KBM-7 (cell line): ENCODE results near the gene PAXX.
"Not testable (repeated sequence)": the region's sequence is repeated elsewhere in the genome, so short reads cannot be mapped to it uniquely, and the experiment has no call there.

ENCODE experiments used
- DNase-seq: peaks from one replicate; pipeline ENCODE4 v3.0.0-alpha.2; 2015
- in situ Hi-C: fragments of 300-500 bp; cut with MboI; formaldehyde crosslinking; loops from 2 replicates; pipeline ENCODE4 v1.14.3; 2020; ENCODE audit warnings: low sequenced_read_pairs, low pct_unique_long_range_greater_than_20kb, mixed read lengths

Gene PAXX

DNA sequence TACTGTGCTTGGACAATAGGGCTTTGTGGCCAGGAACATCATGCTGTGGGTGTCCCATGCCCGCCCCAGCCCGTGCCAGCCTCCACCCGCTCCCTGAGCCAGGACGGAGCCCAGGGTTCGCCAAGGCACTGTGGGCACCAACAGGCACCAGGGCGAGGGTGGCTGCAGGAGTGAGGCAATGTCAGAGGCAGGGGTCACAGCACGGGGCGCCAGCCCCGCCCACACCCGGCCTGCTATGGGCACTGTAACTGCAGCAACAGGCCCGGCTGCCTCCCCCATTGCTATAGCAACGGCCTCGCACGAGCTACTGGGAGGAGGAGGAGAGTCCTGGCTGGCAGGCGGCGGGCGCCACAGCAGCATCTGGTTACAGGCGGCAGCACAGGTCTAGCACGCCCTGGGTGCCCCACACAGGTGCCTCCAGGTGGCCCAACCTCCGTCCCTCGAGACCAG, 33.3 kb downstream of the PAXX start:
- in situ Hi-C loops, result no loop called here
- no peak for DNase-seq

DNA sequence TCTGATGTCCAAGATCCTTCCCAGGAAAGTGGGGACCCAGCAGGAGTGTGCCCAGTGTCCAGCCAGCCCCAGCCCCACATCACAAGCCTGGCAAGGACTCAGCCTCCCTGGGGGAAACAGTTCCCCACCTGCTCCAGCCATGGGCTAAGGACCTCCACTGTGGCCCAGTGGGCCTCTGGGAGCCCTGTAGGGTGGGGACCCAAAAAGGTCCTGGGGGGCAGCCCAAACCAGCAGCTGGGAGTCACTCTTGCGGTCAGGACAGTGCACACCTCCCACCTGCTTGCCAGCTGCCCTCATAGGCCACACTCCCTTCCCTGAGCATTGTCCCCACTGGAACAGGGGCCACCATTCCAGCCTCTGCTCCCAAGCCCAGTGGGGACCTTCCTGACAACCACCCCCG, 34.2 kb downstream of the PAXX start:
- no peak for DNase-seq
- in situ Hi-C loops, result no loop called here

DNA sequence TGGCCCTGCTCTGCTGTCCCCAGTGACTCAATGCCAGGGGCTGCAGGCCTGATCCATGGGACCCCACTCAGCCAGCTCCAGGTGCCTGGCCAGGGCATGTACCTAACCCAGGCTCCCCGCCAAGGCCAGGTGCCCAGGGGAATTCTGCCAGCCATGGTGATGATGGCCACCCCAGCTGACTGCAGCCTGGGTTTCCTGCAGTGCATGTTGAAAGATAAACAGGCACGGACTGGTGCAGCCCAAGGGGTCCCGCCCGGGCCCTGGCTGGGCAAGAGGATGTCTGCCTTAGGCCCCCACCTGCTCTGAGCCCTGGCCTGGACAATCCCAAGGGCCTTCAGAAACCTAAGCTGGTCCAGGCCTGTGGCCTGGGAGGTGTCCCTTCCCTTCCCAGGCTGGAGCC, 34.6 kb downstream of the PAXX start:
- no peak for DNase-seq
- in situ Hi-C loops, result no loop called here

DNA sequence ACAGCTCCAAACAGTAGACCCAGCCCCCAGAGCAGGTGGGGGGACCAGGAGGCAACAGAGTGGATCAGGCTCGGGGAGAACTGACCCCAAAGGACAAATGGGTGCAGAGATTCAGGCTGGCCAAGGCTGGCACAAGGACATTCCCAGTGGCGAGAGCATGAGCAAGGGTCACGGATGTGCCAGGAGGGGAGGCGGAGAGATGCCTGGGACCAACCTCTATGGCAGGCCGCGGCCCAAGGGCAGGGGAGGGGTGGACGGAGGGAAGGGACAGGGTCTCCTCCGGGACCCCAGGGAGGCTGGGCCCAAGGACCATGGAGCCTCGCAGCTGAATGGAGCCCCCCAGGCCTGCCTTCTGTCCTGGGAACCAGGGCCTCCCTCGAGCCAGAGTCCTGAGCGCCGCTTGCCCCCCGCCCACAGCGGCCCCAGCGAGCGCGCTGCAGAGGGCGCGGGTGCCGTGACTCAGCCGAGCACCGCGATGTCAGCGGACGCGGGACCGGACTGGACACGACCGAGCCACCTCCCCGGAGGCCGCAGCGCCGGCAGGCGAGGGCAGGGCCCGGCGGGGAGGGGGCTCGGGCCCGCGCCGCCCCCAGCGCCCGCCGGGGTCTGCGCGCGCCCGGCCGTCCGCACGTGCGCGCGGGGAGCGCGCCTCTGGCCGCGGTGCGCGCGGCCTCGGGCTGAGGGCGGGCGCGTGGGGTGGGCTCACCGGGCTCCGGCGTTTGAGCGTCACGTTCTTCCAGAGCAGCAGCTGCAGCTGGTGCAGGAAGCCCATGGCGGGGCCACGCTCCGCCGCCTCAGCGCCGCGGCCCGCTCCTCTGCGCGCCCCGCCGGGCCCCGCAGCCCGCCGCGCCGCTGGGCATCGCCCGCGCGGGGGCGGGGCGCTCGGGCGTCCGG, 35.4 kb downstream of the PAXX start, which contains the start of gene ABCA2:
Gene ABCA2 (minus strand): TSS at position 869 of the 894 bp plus-strand sequence. CDS start 97 bp downstream, at position 772.
- no peak for DNase-seq
- in situ Hi-C loops, result no loop called here

DNA sequence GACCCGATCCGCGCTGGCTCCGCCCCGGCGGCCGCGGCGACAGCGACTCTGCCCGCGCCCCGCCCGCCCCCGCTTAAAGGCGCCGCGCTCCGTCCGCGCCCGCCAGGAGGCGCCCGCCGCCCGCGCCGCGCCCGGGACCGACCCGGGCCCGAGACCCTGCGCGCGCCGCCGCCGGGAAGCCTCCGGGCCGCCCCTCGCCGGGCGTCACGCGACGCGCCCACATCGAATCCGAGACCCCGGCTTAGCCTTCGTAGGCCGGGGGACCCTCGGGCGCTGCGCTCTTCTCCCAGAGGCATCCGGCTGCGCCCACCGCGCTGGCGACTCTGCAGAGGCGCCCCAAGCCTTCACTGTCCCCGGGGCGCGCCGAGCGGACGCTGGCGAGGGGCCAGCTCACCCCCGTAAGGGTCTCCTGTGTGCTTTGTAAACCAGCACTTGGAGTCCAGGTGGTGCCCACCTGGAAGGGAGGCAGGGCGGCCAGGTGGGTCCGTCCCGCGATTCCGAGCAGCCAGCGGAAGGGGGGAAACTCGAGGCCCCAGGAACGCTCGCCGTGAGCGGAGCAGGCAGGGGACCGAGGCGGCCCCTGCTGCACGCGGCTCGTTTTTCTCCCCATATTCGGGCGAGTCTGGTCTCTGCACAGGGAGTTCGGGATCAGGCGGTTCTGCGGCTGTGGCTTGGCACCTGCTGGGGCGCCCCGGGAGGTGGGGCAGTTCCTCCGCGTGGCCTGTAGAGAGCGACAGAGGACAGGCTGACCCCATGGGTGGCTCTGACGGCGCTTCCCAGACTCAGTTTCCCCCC, 36.2 kb downstream of the PAXX start:
- peak; percentile 77 for DNase-seq
- in situ Hi-C loops, result no loop called here

DNA sequence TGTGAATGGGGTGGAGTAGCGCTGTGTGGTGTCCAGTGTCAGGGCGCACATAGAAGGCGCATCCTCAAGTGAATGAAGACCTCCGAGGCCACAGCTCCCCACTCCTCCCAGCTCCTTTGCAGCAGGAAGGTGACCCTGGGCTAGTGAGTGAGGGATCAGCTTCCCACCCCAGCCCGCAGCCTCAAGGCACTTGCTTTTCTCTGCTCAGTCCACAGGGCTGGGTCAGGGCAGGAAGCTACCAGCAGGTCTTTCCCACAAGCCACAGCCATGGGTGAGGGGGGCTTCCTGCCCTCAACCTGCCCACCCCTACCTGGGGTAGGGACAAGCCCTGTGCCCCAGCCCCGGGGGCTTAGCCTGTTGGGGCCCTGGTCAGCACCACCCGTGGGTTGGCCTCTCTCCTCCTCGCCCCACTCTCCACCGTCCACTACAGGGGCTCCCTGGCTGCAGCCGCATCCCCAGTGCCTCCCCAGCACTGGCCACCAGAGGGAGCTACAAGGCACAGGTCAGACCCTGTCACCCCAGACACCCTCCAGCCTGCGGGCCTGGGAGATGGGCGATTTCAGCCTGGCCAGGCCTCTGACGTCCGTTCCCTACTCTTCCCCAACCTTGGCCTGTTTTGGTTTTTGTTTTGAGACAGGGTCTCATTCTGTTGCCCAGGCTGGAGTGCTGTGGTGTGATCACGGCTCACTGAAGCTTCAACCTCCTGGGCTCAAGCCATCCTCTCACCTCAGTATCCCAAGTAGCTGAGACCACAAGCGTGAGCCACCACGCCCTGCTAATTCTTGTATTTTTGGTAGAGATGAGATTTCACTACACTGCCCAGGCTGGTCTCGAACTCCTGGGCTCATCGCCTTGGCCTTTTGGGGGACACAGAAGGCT, 37.1 kb downstream of the PAXX start:
- DNase-seq, result peak; percentile 88
- in situ Hi-C loops, result no loop called here

DNA sequence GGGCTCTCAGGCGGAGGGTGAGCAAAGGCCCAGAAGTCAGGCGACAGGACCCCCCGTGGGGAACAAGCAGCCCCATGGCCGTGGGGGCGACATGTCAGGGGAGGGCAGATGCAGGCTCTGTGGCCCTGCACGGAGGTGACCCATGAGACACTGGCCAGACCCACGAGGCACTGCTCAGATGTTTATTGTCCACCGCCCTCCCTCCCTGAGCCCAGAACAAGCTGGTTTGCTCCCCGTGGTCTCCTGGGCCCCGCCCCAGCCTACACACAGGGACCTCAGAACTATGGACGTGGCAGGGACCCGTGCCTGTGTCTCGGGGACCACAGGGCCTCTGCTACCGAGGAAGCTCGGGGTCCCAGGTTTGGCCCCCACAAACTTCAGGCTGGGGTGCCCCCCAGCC, 37.8 kb downstream of the PAXX start:
- in situ Hi-C loops, result no loop called here
- DNase-seq, result no peak

DNA sequence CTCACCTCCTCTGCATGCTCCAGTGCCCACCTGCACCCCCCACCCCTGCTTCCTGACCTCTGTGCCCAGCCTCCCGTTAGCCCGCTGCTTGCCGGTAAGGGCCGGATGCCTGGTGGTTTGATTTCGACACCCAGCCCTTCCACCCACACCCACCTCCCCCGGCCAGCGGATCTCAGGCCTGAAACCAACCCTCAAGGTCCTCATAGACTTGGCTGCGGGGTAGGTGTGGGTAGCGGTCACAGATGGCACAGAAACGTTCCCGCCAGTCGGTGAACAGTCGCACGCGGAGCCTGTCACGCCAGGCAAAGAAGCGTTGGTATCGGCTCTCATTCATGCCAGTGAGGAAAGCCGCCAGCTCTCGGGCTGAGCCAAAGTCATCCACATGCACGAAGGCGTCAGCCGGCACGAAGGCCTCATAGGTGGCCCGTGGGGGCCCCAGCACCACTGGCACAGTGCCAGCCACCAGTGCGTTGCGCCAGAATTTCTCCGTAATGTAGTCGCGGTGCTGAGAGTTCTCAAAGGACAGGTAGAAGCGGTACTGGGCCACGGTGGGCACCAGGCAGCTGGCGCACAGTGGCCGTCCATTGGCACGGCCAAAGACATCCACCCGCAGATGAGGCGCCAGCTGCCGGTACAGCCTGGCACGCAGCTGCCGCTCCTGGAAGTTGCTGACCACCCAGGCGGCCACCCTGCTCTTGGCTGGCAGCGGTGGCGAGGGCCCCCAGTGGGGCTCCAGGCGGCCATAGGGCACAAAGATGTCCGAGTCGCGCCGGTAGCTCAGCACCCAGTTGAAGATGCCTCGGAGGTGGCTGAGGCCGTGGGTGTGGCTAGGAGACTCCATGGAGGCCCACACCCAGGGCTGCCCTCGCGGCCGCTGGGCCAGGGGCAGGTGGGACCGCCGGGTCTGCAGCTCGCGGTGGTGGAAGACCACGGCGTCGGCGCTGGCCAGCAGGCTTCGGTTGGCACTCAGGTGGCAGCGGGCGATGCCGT, 38.6 kb downstream of the PAXX start:
- in situ Hi-C loops, result no loop called here
- DNase-seq, result peak; percentile 96

DNA sequence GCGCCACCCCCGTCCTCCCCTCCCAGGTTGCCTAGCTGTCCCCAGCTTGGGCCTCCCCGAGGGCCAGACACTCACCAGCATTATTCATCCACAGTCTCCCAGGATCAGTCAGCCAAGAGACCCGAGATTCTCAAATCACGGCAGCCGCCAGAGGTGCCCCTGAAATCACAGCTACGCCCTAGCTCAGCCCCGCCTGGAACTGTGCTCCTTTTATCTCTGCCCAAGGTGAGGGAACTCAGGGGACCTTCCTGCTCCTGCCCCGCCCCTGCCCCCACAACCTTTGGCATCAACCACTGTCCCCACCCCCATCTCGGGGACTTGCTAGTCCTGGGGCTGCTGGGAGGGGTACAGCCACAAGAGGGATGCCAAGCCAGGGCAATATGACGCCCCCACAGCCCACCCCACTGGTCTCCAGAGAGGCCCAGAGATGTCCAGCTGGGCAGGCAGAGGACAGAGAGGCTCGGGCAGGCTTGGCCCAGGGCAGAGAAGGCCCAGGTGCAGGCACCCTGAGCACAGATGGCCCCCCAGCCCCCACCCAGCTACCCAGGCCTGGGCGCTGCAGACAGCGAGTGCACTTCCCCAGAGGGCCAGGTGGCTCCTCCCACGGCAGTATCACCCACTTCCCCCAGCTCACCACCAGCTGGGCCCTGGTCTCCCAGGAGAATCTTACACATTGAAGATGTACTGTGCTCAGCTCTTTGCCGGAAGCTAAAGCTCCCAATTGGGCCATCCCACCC, 39.9 kb downstream of the PAXX start, which contains the start of gene FUT7:
Gene FUT7 (minus strand): TSS at position 185 of the 737 bp plus-strand sequence. CDS start 97 bp downstream, at position 88.
- DNase-seq, result peak; percentile 60
- in situ Hi-C loops, result no loop called here

DNA sequence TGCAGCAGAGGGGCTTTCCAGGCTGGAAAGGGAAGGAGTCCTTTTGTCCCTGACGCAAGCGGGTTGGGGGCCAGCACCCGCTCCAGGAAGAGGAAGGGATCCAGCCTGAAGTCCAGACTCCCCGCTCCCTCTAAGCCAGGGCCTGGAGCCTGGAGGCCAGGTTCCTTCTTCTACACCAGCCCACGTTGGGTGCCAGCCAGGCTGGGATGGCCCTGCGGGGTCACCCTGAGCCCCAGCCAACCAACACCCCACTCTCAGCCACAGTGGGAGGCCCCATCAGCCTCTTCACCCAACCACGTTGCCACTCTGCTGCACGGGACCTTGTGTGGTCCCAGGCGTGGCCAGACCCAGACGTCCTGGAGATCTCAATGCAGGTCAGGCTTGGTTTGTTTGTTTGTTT, 40.6 kb downstream of the PAXX start:
- DNase-seq, result peak; percentile 48
- in situ Hi-C loops, result no loop called here

DNA sequence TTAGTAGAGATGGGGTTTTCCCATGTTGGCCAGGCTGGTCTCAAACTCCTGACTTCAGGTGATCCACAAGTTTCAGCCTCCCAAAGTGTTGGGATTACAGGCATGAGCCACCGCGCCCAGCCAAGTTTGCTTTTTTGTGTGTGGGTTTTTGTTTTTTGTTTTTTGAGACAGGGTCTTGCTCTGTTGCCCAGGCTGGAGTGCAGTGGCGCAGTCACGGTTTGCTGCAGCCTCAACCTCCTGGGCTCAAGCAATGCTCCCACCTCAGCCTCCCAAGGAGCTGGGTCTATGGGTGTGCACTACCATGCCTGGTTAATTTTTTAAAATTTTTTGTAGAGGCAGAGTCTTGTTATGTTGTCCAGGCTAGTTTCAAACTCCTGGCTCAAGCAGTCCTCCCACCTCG, 41.3 kb downstream of the PAXX start:
- in situ Hi-C loops, DNase-seq: not testable (repeated sequence)

DNA sequence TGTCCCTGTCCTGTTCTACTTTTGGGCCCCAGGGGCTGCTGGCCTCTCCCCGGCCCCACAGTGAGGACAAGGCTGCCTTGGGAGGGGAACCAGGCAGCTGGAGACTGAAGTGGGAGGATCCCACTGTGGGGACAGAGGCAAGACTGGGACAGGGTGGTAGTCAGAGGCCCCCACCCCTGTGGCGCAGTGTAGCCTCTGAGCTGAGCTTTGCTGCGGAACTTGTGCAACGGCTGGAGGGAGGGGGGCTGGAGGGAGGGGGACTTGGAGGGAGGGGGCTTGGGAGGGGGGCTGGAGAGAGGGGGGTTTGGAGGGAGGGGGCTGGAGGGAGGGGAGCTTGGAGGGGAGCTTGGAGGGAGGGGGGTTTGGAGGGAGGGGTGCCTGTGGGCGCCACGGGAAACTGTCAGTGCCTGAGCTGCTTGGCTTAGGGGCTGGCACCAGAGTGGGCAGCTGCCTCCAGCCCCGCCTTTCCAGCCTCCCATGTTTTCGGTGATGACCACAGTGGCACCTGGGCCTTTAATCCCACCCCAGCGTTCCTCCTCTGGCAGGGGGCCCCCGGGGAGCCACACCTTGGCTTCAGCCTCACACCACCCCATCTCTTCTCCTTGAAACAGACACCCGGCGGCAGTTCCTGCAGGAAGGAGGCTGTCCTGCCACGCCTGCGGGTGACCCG, 42.0 kb downstream of the PAXX start:
- DNase-seq, result peak; percentile 61
- in situ Hi-C loops, result no loop called here

DNA sequence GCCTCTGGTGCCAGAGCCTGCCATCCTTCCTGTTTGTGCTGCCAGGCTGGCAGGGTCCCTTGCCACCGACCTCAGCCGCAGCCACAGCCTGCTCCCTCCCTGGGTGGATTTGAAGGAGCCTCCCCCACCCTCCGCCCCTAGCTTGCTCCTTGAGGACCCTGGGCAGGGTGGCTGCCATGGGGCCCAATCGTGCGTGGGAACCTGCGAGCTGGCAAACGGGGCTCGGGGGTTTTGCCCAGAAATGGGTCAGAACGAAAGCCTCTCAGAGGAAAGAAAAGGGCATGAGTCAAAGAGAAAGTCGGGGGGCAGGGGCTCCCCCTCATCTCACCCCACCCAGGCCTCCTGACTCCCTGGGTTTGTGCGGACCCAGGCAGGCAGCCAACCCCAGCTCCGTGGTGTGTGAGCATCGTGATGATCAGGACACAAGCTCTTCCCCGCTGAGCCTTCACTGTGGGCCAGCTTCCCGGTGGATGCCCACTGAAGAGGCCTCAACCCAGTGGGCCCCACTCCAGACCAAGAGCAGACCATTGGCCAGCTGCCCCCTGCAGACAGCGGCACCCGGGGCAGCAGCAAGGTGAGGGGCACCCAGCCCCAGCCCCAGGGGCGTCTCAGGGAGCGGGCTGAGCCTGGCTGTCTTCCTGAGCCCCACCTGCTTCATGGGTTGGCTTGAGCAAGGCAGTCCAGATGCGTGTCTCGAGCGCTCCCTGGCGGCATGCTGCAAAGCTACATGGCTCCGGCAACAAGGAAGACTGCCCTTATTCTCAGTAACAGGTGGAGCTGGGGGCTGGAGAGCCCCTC, 42.7 kb downstream of the PAXX start:
- in situ Hi-C loops, result no loop called here
- DNase-seq, result peak; percentile 85

DNA sequence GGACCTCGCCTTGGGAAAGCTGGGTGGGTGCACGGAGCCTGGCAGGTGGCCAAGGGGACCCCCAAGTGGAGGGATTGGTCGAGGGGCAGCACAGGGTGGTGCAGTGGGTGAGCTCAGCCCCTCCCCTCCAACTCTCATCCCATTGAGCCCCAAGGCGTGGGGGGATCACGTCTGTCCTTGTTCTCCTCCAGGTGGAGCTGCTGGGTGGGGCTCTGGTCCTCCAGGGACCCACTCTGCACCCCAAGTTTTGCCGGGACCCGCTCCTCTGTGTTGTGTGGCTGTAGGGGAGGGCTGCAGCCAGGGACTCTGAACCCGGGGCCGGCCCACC, 43.2 kb downstream of the PAXX start:
- in situ Hi-C loops, result no loop called here
- DNase-seq, result no peak

DNA sequence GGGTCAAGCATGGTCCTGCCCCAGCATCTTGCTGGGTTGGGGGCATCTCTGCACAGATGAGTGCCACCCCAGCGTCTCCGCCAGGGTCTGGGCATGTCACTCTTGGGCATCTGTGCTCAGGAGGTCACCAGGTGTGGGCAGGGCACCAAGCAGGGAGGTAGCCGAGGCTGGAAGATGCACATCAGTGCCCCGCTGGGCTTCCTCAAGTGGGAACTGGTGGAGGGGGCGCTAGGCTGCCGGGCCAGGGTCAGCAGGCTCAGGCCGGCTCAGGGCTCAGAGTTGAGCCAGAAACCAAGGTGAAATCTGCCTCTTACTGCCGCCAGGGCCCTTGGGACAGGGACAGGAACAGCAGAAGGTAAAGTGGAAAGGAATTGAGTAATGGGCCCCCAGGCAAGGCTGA, 43.7 kb downstream of the PAXX start:
- in situ Hi-C loops, result no loop called here

DNA sequence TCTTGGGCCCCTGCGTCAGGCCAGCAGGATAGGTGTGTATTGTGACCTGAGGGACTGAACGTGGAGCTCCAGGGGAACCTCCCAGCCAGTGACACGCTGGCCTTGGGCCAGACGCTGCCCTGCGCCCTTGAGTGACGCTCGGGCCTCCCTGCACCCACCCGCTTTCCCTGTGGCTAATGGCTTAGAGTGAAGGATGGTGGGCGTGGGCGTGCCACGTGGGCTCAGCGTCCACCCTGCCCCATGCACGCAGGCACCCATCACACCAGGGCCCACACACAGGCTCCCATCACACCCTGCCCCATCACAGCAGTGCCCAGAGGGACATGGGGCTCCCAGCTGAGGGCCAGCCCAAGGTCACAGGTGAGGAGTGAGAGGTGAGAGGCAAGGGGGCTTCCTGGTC, 44.8 kb downstream of the PAXX start:
- no peak for DNase-seq
- in situ Hi-C loops, result no loop called here

More for the DNA sequence above, 43.7 kb downstream of the PAXX start:
- no peak for DNase-seq
